HG02884 (cell line): ENCODE results near the gene CSTF3.
"Not testable (repeated sequence)": the region's sequence is repeated elsewhere in the genome, so short reads cannot be mapped to it uniquely, and the experiment has no call there.

ENCODE experiments used
- ATAC-seq: cut with Tn5 transposase; IDR thresholded peaks from one replicate; pipeline ENCODE4 v1.9.1; 2021; ENCODE audit warnings: mild to moderate bottlenecking, moderate library complexity; ENCODE audit not compliant: unreplicated experiment

CSTF3 gene

GRCh38 chr11:33162831-33163230 lies 1.6 kb upstream of the CSTF3 start:
- ATAC-seq = no peak

DNA sequence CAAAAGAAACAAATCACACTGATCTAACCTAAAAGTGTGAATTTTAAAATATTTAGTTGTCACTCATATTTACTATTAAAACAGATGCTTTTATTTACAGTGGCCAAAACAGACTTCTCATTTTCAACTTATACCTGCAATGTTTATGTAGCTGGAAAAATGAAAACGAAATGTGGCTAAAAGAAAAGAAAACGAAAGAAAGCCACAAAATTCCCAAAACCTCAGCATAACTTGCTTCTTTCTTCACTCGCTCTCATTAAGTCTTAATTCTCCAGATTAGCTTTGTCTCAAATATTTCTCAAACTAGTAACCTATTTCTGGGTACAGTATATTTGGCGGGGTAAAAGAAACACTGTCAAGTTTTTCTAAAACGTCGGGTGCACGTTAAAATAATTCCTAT lies 693 bp downstream of the CSTF3 start:
- ATAC-seq = no peak

- ATAC-seq = no peak
Measured at GRCh38 chr11:33160136-33160535, 1.1 kb downstream of the CSTF3 start.

DNA sequence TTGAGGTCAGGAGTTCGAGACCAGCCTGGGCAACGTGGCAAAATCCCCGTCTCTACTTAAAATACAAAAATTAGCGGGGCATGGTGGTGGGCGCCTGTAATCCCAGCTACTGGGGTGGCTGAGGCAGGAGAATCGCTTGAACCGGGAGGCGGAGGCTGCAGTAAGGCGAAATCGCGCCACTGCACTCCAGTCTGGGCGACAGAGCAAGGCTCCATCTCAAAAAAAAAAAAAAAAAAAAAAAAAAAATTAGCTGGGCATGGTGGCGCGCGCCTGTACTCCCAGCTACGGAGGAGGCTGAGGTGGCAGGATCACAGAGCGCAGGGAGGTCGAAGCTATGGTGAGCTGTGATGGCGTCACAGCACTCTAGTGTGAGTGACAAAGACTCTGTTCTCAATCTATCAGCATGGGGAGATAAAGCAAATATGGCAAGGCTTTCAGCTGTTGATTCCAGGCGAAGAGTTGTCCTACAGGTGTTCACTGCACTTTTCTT lies 1.9 kb downstream of the CSTF3 start:
- ATAC-seq = not testable (repeated sequence)

DNA sequence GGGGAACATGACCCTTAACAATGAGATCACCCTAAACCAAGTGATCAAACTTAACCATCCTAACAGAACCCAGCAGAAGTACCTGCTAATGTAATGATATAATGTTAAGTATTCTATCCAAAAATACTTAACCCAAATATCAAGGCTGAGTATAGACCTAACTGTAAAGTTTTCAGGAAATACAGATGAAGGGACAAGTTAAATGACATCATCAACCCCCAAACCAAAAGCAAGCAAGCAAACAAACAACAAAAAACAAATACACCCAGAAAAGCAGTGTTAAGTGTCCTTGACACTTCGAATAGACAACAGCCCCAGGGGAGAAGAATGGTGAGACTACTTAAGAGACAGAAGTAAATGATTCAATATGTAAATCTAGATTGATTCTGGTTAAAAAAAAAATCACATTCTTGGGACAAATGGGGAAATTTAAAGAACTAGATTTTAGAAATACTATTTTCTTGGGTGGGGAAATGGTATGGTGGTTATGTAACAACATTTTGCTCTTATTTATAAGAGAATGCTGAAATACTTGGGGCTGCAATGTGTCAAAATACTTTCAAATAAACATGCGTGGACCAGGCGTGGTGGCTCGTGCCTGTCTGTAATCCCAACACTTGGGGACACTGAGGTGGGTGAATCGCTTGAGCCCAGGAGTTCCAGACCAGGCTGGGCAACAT lies 2.5 kb downstream of the CSTF3 start:
- ATAC-seq = no peak

- ATAC-seq = no peak
Measured at GRCh38 chr11:33157103-33158027, 3.9 kb downstream of the CSTF3 start.

GRCh38 chr11:33151399-33151798 lies 9.9 kb downstream of the CSTF3 start:
- ATAC-seq = no peak

GRCh38 chr11:33147559-33147958 lies 13.7 kb downstream of the CSTF3 start:
- ATAC-seq = no peak

GRCh38 chr11:33135768-33136443 lies 25.4 kb downstream of the CSTF3 start:
- no peak for ATAC-seq

GRCh38 chr11:33135216-33135615 lies 26.1 kb downstream of the CSTF3 start:
- ATAC-seq = no peak

DNA sequence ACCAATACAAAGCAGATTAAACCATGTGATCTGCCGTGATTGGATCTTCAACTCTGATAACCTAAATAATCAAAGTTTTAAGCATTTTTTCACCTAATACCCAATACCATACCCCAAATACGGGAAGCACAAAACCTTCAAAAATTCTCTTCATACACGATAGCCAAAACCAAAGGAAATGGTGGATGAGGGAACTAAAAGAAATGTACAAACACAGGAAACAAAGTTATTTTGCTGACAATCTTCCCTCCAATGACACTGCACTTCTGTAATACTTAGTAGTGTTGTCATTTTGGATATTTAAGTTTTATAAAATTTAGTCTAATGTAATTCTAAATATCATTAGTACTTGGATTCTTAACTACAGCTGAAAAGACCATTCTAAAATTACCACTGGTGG lies 27.0 kb downstream of the CSTF3 start:
- no peak for ATAC-seq

DNA sequence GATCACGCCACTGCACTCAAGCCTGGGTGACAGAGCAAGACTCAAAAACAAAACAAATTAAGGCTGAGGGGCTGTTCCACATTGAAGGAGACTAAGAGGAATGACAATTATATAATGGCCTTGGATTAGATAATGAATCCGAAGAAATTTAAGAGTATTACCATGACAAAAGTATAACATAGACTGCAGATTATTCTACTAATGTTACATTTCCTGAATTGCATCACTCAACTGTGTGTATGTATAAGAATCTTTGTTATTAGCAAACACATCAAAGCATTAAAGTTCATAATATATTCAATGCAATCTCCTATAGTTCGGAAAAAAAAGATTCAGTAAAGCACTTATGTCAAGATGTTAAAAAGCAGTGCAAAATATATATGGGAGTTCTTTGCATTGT lies 27.5 kb downstream of the CSTF3 start:
- ATAC-seq = no peak

DNA sequence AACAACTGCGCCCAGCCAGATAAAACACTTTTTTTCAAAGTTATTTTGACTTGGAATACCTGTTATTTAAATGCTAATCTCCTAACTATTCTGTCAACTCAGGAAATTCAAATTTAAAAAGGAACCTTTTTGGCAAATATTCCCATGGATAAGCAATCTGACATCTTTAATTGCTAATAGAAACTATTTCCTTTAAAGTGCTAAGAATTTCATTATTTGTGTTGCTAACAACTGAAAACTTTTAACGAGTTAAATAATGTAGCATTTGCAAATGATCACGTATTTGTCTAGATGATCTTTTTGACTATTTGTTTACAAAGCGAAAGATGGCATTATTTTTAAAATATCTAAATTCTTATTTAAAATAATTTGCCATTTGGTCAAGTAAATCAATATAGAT lies 28.8 kb downstream of the CSTF3 start:
- ATAC-seq = no peak

DNA sequence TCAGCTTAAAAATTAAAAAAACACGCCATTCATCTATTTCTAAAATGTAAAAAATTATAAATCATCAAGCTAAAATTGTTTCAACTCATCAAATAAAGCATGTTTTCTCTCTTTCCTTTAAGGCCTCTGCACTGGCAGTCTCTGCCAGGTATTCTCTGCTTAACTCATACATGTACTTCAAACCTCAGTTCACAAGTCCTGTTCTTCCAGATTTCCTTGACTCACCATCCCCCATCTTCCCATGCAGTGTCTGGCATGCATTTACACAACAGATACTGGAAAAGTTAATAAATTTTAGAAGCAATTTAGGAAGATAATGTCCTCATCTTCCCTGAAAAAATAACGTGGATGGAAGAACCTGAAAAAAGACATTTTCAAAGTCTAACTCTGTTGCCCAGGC lies 32.5 kb downstream of the CSTF3 start:
- no peak for ATAC-seq

DNA sequence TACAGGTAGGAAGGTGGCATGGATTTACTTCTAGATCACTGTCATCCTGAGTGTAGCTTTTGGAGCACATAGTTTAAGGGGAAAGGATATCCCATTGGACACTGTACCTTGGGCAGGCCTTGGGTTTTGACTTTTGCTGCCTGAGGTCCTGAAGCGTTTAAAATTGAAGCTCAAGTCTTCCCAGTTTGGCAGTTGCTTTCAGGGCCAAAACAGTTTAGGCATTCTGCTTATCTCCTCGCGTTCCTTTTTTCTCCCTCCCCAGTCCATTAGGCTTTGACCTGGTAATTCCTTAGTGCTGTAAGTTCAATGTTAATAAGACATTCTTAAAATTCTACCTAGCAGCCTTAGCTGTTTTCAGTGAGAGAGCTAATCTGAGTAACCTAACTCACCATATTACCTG lies 35.7 kb downstream of the CSTF3 start:
- no peak for ATAC-seq

GRCh38 chr11:33125025-33125424 lies 36.3 kb downstream of the CSTF3 start:
- no peak for ATAC-seq

- ATAC-seq = not testable (repeated sequence)
Measured at GRCh38 chr11:33122696-33123095, 38.6 kb downstream of the CSTF3 start.

- no peak for ATAC-seq
Measured at GRCh38 chr11:33116535-33116934, 44.7 kb downstream of the CSTF3 start.

DNA sequence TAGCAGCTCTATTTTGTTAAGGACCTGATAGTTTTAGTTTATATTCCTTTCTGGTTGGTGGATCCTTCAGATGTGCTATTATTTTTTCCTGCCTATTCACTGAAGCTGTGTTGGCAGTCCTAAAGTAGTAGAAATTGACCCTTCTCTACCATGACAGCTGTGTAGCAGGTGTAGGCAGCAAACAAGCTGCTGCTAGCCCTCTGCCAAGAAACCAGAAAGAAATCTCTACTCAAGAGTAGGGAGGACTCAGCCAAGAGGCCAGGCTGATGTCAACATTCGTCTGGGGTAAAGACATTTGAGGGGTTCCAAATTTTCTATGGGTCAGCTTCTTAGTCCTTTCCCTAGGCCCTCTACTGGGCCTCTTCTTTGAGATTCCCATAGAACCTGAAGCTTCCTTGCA lies 51.2 kb downstream of the CSTF3 start:
- no peak for ATAC-seq

DNA sequence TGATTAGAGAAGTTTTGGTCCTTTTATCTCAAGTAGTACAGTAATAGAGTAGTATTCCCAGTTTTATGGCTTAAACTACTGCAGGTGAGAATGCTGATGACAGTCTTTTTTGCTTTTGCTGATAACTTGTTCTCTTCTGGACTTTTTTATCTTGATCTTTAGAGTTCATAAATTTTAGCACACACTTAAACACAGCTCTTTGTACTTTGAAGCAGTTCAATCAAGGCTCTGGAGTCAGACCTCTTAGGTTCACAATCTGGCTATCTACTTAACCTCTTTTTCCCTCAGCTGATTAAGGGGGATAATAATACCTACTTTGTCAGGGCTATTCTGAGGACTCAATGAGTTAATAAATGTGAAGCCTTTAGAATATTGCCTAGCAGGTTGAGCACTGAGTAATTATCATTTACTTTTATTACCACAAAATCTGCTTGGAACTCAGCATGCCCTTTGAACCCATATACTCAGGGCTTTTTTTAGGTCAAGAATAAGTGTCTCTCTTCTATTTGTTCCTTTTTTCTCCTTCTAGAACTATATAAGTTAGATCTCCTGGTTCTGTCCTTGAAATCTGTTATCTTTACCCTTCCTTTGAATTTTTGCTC lies 51.9 kb downstream of the CSTF3 start:
- ATAC-seq = no peak

- ATAC-seq = no peak
Measured at GRCh38 chr11:33103836-33104235, 57.4 kb downstream of the CSTF3 start.
